SK-N-SH (cell line): ENCODE measurements around the gene HOMER1. TPM values are rescaled to one million over a fixed set of nuclear protein-coding genes. Genes with fewer than 3 reads are reported as not detected.

Experiments used
- CTCF ChIA-PET: fragments of 300-600, 350-600 bp; formaldehyde crosslinking; extraction: SDS; loops from one replicate; lab custom pipeline; 2021; lab: Yijun Ruan, JAX
- POLR2A ChIA-PET: fragments of 350-600 bp; sonication (Branson Sonifier 250); formaldehyde crosslinking; extraction: SDS; loops from one replicate; lab custom pipeline; 2020; ENCODE audit warnings: antibody characterized with exemption, inconsistent platforms; lab: Yijun Ruan, JAX
- DNase-seq: peaks from one replicate; pipeline ENCODE4 v3.0.0; 2012
- H2AFZ ChIP-seq: fragments of 200-600 bp; sonication (generic); 2 replicates; pipeline ENCODE4 v1.8.1; 2016; ENCODE audit warnings: antibody characterized with exemption, mild to moderate bottlenecking, low read depth
- H3F3A ChIP-seq: fragments of 200-600 bp; sonication (generic); replicated peaks from 2 replicates; pipeline ENCODE3; 2016; ENCODE audit warnings: antibody characterized with exemption, mild to moderate bottlenecking; ENCODE audit not compliant: insufficient read depth
- H3K27ac ChIP-seq, 2 experiments: fragments of 200-500 bp in 1 of 2; fragments of 200-600 bp in 1 of 2; sonication (Bioruptor generic) in 1 of 2; sonication (generic), shearing (Covaris generic) in 1 of 2; 2 replicates each; pipeline versions ENCODE4 v1.5.1 to v1.6.1; 2014 to 2016; ENCODE audit warnings: low read depth in 2 of 2, inconsistent platforms in 1 of 2, low read length in 1 of 2, mild to moderate bottlenecking in 1 of 2, mixed read lengths in 1 of 2
- H3K27me3 ChIP-seq: fragments of 200-600 bp; sonication (generic), shearing (Covaris generic); 2 replicates; pipeline ENCODE4 v1.6.1; 2016; ENCODE audit warnings: mixed run types; ENCODE audit not compliant: insufficient read depth
- H3K36me3 ChIP-seq, 2 experiments: fragments of 200-500 bp in 1 of 2; fragments of 200-600 bp in 1 of 2; sonication (Bioruptor generic) in 1 of 2; sonication (generic) in 1 of 2; replicated peaks in 1 of 2; 2 replicates each; pipeline versions ENCODE3 to v1.5.1; 2014 to 2016; ENCODE audit warnings: low read length in 1 of 2, mild to moderate bottlenecking in 1 of 2; ENCODE audit not compliant: insufficient read depth in 2 of 2, control insufficient read depth in 1 of 2
- H3K4me1 ChIP-seq, 2 experiments: fragments of 200-500 bp in 1 of 2; fragments of 200-600 bp in 1 of 2; sonication (Bioruptor generic) in 1 of 2; sonication (generic), shearing (Covaris generic) in 1 of 2; 2 replicates each; pipeline versions ENCODE4 v1.5.1 to v1.6.1; 2014 to 2016; ENCODE audit warnings: low read depth in 1 of 2, low read length in 1 of 2, mixed run types in 1 of 2; ENCODE audit not compliant: insufficient read depth in 2 of 2, control insufficient read depth in 1 of 2
- H3K4me2 ChIP-seq: fragments of 200-600 bp; sonication (generic), shearing (Covaris generic); 2 replicates; pipeline ENCODE4 v1.6.1; 2017; ENCODE audit warnings: mixed run types
- H3K4me3 ChIP-seq, 2 experiments: fragments of 200-500 bp in 1 of 2; fragments of 200-600 bp in 1 of 2; sonication (Bioruptor generic) in 1 of 2; sonication (generic), shearing (Covaris generic) in 1 of 2; 2 replicates each; pipeline versions ENCODE4 v1.5.1 to v1.8.1; 2014 to 2016; ENCODE audit warnings: low read depth in 2 of 2, inconsistent platforms in 1 of 2, low read length in 1 of 2, mild to moderate bottlenecking in 1 of 2, mixed read lengths in 1 of 2, moderate library complexity in 1 of 2
- H3K79me2 ChIP-seq: fragments of 200-600 bp; sonication (generic); 2 replicates; pipeline ENCODE4 v1.8.1; 2017; ENCODE audit warnings: mild to moderate bottlenecking; ENCODE audit not compliant: insufficient read depth
- H3K9ac ChIP-seq: fragments of 200-600 bp; sonication (generic); 2 replicates; pipeline ENCODE4 v1.6.1; 2017; ENCODE audit warnings: mixed run types
- H3K9me2 ChIP-seq: fragments of 200-600 bp; sonication (generic); 2 replicates; pipeline ENCODE4 v1.6.1; 2017; ENCODE audit warnings: mixed run types
- H3K9me3 ChIP-seq: fragments of 200-600 bp; sonication (generic); 2 replicates; pipeline ENCODE4 v1.6.1; 2017; ENCODE audit warnings: mixed run types, mild to moderate bottlenecking, moderate library complexity
- H4K20me1 ChIP-seq: fragments of 200-600 bp; sonication (generic); 2 replicates; pipeline ENCODE4 v1.6.1; 2017; ENCODE audit warnings: mild to moderate bottlenecking, mixed run types; ENCODE audit not compliant: insufficient read depth
- EP300 ChIP-seq, 2 experiments: IDR thresholded peaks; 2 replicates each; pipeline versions ENCODE4 v1.4.0 to v1.6.1; 2012; ENCODE audit warnings: borderline replicate concordance in 1 of 2, low read depth in 1 of 2, low read length in 1 of 2
- FOSL2 ChIP-seq: IDR thresholded peaks from 2 replicates; pipeline ENCODE4 v1.4.0; 2012; ENCODE audit warnings: low read depth, mild to moderate bottlenecking, moderate library complexity, borderline replicate concordance
- FOXJ3 ChIP-seq: sonication (generic); formaldehyde crosslinking; IDR thresholded peaks from 2 replicates; pipeline ENCODE4 v1.5.1; 2020; ENCODE audit warnings: mild to moderate bottlenecking, missing genetic modification reagents
- FOXM1 ChIP-seq: IDR thresholded peaks from 2 replicates; pipeline ENCODE4 v1.4.0; 2012; ENCODE audit warnings: low read depth, mild to moderate bottlenecking
- GATA2 ChIP-seq: sonication (generic); formaldehyde crosslinking; IDR thresholded peaks from 2 replicates; pipeline ENCODE4 v1.5.0; 2020; ENCODE audit warnings: mild to moderate bottlenecking, missing genetic modification reagents
- NFIC ChIP-seq: IDR thresholded peaks from 2 replicates; pipeline ENCODE4 v1.4.0; 2012; ENCODE audit warnings: borderline replicate concordance
- POLR2AphosphoS5 ChIP-seq: IDR thresholded peaks from 2 replicates; pipeline ENCODE4 v1.6.1; 2012; ENCODE audit warnings: low read depth, low read length
- RCOR1 ChIP-seq: fragments of 150-350 bp; IDR thresholded peaks from 2 replicates; pipeline ENCODE4 v1.6.1; 2017; ENCODE audit warnings: antibody characterized with exemption, low read length
- RXRA ChIP-seq: IDR thresholded peaks from 2 replicates; pipeline ENCODE4 v1.4.0; 2012; ENCODE audit warnings: low read depth, mild to moderate bottlenecking, borderline replicate concordance
- TAF1 ChIP-seq: IDR thresholded peaks from 2 replicates; pipeline ENCODE4 v1.6.1; 2012; ENCODE audit warnings: low read depth, mild to moderate bottlenecking, low read length, moderate library complexity, borderline replicate concordance
- TCF12 ChIP-seq: IDR thresholded peaks from 2 replicates; pipeline ENCODE4 v1.4.0; 2012
- WGBS: methylation state at CpG from one replicate; pipeline ENCODE4 v1.1.6; 2017; ENCODE audit warnings: low lambda C conversion rate; 5-methylcytosine and 5-hydroxymethylcytosine counted together
- polyA plus RNA-seq, 3 experiments: library from polyadenylated mRNA; depleted of rRNA; stranded (reverse); fragments of >200 nt; gene quantifications; 2 replicates each; pipeline ENCODE4 v1.2.3, GENCODE V29; 2012
- TF ChIP-seq, protein P1 (sequence below): IDR thresholded peaks from 2 replicates; pipeline ENCODE4 v1.4.0; 2012; ENCODE audit warnings: low read depth, borderline replicate concordance
- TF ChIP-seq, protein P2 (sequence below): fragments of 150-350 bp; IDR thresholded peaks from 2 replicates; pipeline ENCODE4 v1.6.1; 2017; ENCODE audit warnings: antibody characterized with exemption, low read length, low read depth, borderline replicate concordance
- TF ChIP-seq, protein P3 (sequence below): IDR thresholded peaks from 2 replicates; pipeline ENCODE4 v1.4.0; 2012; ENCODE audit warnings: low read depth

Gene HOMER1
- polyA plus RNA-seq, 1 of the 3 experiments (the other 2 are of a cell fraction) = 2.2 TPM

DNA sequence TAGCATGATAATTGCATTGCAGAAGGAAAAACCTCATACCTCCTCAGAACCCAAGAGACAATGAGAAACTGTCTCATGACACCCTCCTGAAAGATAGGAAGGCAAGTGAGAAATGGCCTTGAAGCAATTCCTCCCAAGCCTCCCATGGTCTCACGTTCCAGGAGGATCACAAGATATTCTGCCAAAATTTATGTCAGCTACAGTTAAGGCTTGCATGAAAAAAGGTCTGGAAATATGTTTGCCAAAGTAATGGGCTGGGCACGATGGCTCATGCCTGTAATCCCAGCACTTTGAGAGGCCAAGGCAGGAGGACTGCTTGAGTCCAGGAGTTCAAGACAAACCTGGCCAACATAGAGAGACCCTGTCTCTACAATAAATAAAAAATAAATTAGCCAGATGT is 12.6 kb upstream of the HOMER1 start:
- Histone ChIP-seq H3K27me3 (no peaks in the 10 kb centered on the region), H3K9ac (no peak overlapping the region), H3F3A (no peaks in the 10 kb centered on the region), H3K4me3 (no peak overlapping the region), H3K79me2 (no peaks in the 10 kb centered on the region), H3K36me3 (no peaks in the 10 kb centered on the region), H2AFZ (no peak overlapping the region), H3K9me3 (no peaks in the 10 kb centered on the region), H3K4me1 (no peaks in the 10 kb centered on the region), H3K4me2 (no peak overlapping the region), H4K20me1 (no peaks in the 10 kb centered on the region)
- WGBS = 48% methylated on average over 2 of the region's 2 CpGs
- POLR2A ChIA-PET = interaction anchor here (0.9 kb wide), 1 partner anchor 12 kb away, joined by 3 read pairs; no protein-coding TSS in a partner anchor
- DNase-seq = no peak
- TF ChIP-seq GATA2 (CRISPR knock-in tag) = no peak
- TF ChIP-seq EP300 (IDR thresholded peaks at IDR 0.05; ENCODE audit: borderline replicate concordance in 1 of 2, low read depth in 1 of 2, low read length in 1 of 2) = no peak
- TF ChIP-seq, protein P1, sequence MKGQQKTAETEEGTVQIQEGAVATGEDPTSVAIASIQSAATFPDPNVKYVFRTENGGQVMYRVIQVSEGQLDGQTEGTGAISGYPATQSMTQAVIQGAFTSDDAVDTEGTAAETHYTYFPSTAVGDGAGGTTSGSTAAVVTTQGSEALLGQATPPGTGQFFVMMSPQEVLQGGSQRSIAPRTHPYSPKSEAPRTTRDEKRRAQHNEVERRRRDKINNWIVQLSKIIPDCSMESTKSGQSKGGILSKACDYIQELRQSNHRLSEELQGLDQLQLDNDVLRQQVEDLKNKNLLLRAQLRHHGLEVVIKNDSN = no peak
- no peak for TF ChIP-seq POLR2AphosphoS5
- TF ChIP-seq FOSL2 = no peak
- no peak for TF ChIP-seq TCF12
- TF ChIP-seq, all 33 proteins: peak for 0
- CTCF ChIA-PET = no interaction called here
- H3K27ac ChIP-seq = no peak overlapping the region
- H3K9me2 ChIP-seq = no peaks in the 10 kb centered on the region

DNA sequence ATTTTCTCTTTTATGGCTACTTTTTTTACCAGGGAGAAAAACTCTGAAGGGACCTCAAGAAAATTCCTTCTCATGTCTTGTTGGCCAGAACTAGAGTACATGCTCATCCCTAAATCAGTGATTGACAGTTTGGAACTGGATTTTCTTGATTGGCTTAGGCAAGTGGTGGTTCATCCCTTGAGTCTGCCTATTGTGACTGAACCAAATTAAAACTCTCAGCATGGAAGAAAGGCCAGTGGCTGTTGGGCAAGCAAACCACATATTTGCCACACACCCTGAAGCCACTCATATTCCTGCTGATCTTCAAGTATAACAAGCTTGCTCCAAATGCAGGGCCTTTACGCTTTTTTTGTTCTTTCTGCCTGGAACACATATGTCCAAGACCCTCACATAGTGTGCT is 7.2 kb upstream of the HOMER1 start:
- no peaks in the 10 kb centered on the region for H3F3A ChIP-seq
- DNase-seq = no peak
- peaks cover 0 to 4% of the 10 kb centered on the region in 2 experiments; a peak in 1 of 4 replicates for H3K4me1 ChIP-seq
- H2AFZ ChIP-seq = no peak overlapping the region
- 100% methylated on average over 1 of the region's 1 CpG for WGBS
- no peaks in the 10 kb centered on the region for H3K36me3 ChIP-seq
- no peaks in the 10 kb centered on the region for H4K20me1 ChIP-seq
- no peaks in the 10 kb centered on the region for H3K27me3 ChIP-seq
- no peak overlapping the region for H3K9ac ChIP-seq
- no peaks in the 10 kb centered on the region for H3K9me3 ChIP-seq
- H3K9me2 ChIP-seq = no peaks in the 10 kb centered on the region
- TF ChIP-seq, protein P1 = no peak
- TF ChIP-seq FOXJ3 (no peak), RXRA (no peak), NFIC (no peak), TAF1 (no peak), FOXM1 (no peak), POLR2AphosphoS5 (no peak), RCOR1 (no peak)
- TF ChIP-seq, protein P2, sequence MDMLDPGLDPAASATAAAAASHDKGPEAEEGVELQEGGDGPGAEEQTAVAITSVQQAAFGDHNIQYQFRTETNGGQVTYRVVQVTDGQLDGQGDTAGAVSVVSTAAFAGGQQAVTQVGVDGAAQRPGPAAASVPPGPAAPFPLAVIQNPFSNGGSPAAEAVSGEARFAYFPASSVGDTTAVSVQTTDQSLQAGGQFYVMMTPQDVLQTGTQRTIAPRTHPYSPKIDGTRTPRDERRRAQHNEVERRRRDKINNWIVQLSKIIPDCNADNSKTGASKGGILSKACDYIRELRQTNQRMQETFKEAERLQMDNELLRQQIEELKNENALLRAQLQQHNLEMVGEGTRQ = no peak
- TF ChIP-seq, protein P3, sequence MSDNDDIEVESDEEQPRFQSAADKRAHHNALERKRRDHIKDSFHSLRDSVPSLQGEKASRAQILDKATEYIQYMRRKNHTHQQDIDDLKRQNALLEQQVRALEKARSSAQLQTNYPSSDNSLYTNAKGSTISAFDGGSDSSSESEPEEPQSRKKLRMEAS = no peak
- H3K79me2 ChIP-seq = no peaks in the 10 kb centered on the region
- ChIA-PET POLR2A (no interaction called here), CTCF (no interaction called here)
- no peak overlapping the region for H3K4me3 ChIP-seq
- no peak overlapping the region for H3K27ac ChIP-seq
- H3K4me2 ChIP-seq = no peak overlapping the region
